CD4-positive, alpha-beta memory T cell (primary cell): ENCODE results near the gene CENPN. TPM values are rescaled to one million over a fixed set of nuclear protein-coding genes. Genes with fewer than 3 reads are reported as not detected.
A peak's percentile ranks its signal among the peaks of the same experiment; 100 is the strongest.

Experiments
- CTCF ChIA-PET: fragments of 350-600 bp; sonication (Branson Sonifier 250); formaldehyde crosslinking; loops from one replicate; lab custom pipeline; 2021; ENCODE audit warnings: inconsistent platforms; ENCODE audit not compliant: partially characterized antibody; lab: Charles Lee
- POLR2A ChIA-PET: fragments of 350-600 bp; sonication (Branson Sonifier 250); formaldehyde crosslinking; loops from one replicate; lab custom pipeline; 2021; ENCODE audit not compliant: partially characterized antibody; lab: Charles Lee
- DNase-seq, 5 donors: peaks; one replicate each; pipeline versions ENCODE4 v3.0.0 to v3.0.0-alpha.2; 2020 to 2022; ENCODE audit warnings: mixed read lengths in 1 of 5
- H3K27ac ChIP-seq: one replicate; pipeline ENCODE4 v1.7.0; 2013; ENCODE audit warnings: low read depth, low read length
- H3K27me3 ChIP-seq: 2 replicates; pipeline ENCODE4 v1.7.0; 2013; ENCODE audit warnings: mild to moderate bottlenecking, low read length, moderate library complexity; ENCODE audit not compliant: insufficient read depth
- H3K36me3 ChIP-seq: 2 replicates; pipeline ENCODE4 v1.7.0; 2013; ENCODE audit warnings: mild to moderate bottlenecking, low read length, moderate library complexity; ENCODE audit not compliant: insufficient read depth
- H3K4me1 ChIP-seq: 2 replicates; pipeline ENCODE4 v1.7.0; 2013; ENCODE audit warnings: mild to moderate bottlenecking, low read length, moderate library complexity; ENCODE audit not compliant: insufficient read depth
- H3K4me3 ChIP-seq, 2 donors: one replicate each; pipeline ENCODE4 v1.7.0; 2013; ENCODE audit warnings: low read length in 2 of 2, mild to moderate bottlenecking in 1 of 2
- H3K9me3 ChIP-seq, 2 donors: one replicate each; pipeline ENCODE4 v1.7.0; 2013; ENCODE audit warnings: low read length in 2 of 2, control low read depth in 1 of 2; ENCODE audit not compliant: control insufficient read depth in 1 of 2
- H3K27ac Mint-ChIP-seq, 7 donors: one replicate each; pipeline ENCODE4 v1.8.0; 2020 to 2021; ENCODE audit warnings: mixed read lengths in 7 of 7, mild to moderate bottlenecking in 6 of 7, inconsistent platforms in 3 of 7, moderate library complexity in 3 of 7
- H3K27me3 Mint-ChIP-seq, 2 donors: one replicate each; pipeline ENCODE4 v1.8.0; 2020 to 2021; ENCODE audit warnings: mixed read lengths in 2 of 2
- H3K36me3 Mint-ChIP-seq, 2 donors: one replicate each; pipeline ENCODE4 v1.8.0; 2020 to 2021; ENCODE audit warnings: mixed read lengths in 2 of 2, inconsistent platforms in 1 of 2, mild to moderate bottlenecking in 1 of 2
- H3K4me1 Mint-ChIP-seq, 4 donors: one replicate each; pipeline ENCODE4 v1.8.0; 2020 to 2021; ENCODE audit warnings: mixed read lengths in 4 of 4, mild to moderate bottlenecking in 1 of 4
- H3K4me3 Mint-ChIP-seq, 8 donors: one replicate each; pipeline ENCODE4 v1.8.0; 2020 to 2021; ENCODE audit warnings: mixed read lengths in 8 of 8, mild to moderate bottlenecking in 7 of 8, moderate library complexity in 6 of 8, inconsistent platforms in 3 of 8
- H3K9me3 Mint-ChIP-seq, 8 donors: one replicate each; pipeline ENCODE4 v1.8.0; 2020 to 2021; ENCODE audit warnings: mixed read lengths in 8 of 8, mild to moderate bottlenecking in 5 of 8, inconsistent platforms in 3 of 8, moderate library complexity in 1 of 8
- intact Hi-C: fragments of 100-400 bp; cut with micrococcal nuclease; formaldehyde crosslinking; loops from one replicate; pipeline ENCODE4 v1.15.1; 2023
- polyA plus RNA-seq, 2 donors: library from polyadenylated mRNA; unstranded; fragments of 300-500 nt; fragmentation: Illumina TruSeq; gene quantifications; one replicate each; pipeline ENCODE4 v1.2.3, GENCODE V29; 2021
- total RNA-seq, 2 experiments: library from RNA; stranded (reverse); gene quantifications; one replicate each; pipeline ENCODE4 v1.2.3, GENCODE V29; 2021

CENPN gene
- total and polyA plus RNA-seq, 4 experiments from 2014 or later: 2.9 to 4.0 (median 3.6) TPM

DNA sequence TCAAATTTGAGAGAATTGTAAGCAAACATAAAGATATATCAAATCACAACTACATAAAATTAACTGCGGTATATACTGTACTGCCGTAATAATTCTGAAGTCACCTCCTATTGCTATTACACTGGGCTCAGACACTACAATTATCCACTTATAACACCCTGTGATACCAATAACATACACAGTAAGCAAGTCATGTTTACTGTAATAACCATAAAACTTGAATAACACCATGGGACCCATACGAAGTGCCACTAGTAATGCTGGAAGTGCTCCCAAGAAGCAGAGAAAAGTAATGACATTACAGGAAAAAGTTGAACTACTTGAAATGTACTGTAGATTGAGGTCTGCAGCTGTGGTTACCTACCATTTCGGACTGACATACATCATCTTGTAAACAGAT is 24.4 kb upstream of the CENPN start:
- POLR2A ChIA-PET: no interaction called here
- DNase-seq: no peak
- Mint-ChIP-seq H3K9me3 (no peaks in the 10 kb centered on the region), H3K36me3 (peaks cover 34 to 40% of the 10 kb centered on the region in 2 donors), H3K4me1 (peaks cover 21 to 33% (median 25%) of the 10 kb centered on the region in 4 donors), H3K27me3 (no peaks in the 10 kb centered on the region), H3K27ac (no peak overlapping the region), H3K4me3 (no peak overlapping the region)
- intact Hi-C loops: no loop called here
- Histone ChIP-seq H3K36me3 (no peaks in the 10 kb centered on the region), H3K27me3 (no peaks in the 10 kb centered on the region), H3K9me3 (no peaks in the 10 kb centered on the region), H3K27ac (no peak overlapping the region), H3K4me1 (peaks cover 12% of the 10 kb centered on the region), H3K4me3 (no peak overlapping the region)
- CTCF ChIA-PET: no interaction called here

DNA sequence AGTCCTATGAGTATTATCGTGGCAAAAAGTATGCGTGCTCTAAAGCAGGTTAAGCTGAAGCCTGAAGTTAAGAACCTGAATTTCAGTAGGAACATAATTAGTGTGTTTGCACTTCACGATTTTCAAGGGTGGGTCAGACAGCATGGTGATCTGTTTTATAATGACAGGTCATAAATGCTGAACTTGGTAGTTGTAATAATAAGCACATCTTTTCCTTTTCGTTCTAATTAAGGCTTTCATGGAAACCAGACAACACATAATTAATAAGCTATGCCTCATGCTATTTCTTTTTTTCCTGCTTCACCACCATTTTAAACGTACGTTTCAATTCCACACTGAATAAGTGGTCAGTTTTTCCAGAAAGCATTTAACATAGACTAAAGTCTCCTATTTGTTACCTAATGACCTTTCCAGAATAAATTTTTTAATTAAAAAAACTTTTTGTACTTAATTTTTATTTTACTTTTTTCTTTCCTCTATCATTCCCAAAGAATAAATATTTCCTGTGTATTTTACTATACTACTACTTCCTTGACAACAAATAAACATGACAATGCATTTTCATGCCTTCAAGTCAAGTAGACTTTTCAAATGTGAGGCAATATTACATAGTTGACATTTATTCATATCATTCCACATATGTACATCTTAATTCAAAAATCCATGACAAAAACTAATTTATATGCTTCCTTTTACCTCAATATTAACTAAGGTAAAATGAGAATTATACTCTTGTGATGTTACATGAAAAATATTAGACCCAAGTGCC is 22.7 kb upstream of the CENPN start:
- ChIA-PET POLR2A (no interaction called here), CTCF (no interaction called here)
- Mint-ChIP-seq H3K4me1 (peaks cover 23 to 36% (median 30%) of the 10 kb centered on the region in 4 donors), H3K4me3 (no peak overlapping the region), H3K9me3 (no peaks in the 10 kb centered on the region), H3K27me3 (no peaks in the 10 kb centered on the region), H3K36me3 (peaks cover 31 to 36% of the 10 kb centered on the region in 2 donors), H3K27ac (peak overlapping the region in 2 of 7 donors; percentile 10 to 19)
- Histone ChIP-seq H3K4me3 (no peak overlapping the region), H3K27me3 (no peaks in the 10 kb centered on the region), H3K4me1 (peaks cover 12% of the 10 kb centered on the region), H3K36me3 (no peaks in the 10 kb centered on the region), H3K27ac (no peak overlapping the region), H3K9me3 (no peaks in the 10 kb centered on the region)
- intact Hi-C loops: no loop called here
- no peak for DNase-seq

DNA sequence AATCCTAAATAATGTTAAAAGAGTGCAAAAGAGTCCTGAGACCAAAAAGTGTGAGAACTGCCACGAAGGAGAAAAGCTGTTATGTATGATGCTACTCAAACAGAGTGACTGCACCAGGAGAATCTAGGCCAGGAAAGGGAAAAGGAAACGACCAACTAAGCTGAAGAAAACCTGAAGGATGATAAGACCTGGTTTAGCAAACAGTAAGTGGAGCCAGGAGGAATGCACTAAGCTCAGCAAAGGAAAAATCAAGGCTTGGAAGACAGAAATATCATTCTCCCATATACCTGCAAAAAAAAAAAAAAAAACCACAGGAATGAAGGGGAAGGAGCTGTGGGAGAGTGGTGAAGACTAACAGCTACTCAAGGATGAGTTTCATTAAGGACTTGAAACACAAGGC is 21.4 kb upstream of the CENPN start:
- Mint-ChIP-seq H3K4me1 (peaks cover 28 to 40% (median 31%) of the 10 kb centered on the region in 4 donors), H3K9me3 (no peaks in the 10 kb centered on the region), H3K4me3 (no peak overlapping the region), H3K27me3 (no peaks in the 10 kb centered on the region), H3K27ac (peak overlapping the region in 2 of 7 donors; percentile 28 to 48), H3K36me3 (peaks cover 35 to 38% of the 10 kb centered on the region in 2 donors)
- Histone ChIP-seq H3K27me3 (no peaks in the 10 kb centered on the region), H3K4me3 (no peak overlapping the region), H3K4me1 (peaks cover 12% of the 10 kb centered on the region), H3K36me3 (no peaks in the 10 kb centered on the region), H3K9me3 (no peaks in the 10 kb centered on the region), H3K27ac (no peak overlapping the region)
- no peak for DNase-seq
- CTCF ChIA-PET: interaction anchor here (0.6 to 1.2 kb wide), 3 partner anchors 12 to 35 kb away, joined by 3 to 4 read pairs (median 3); no protein-coding TSS in a partner anchor
- POLR2A ChIA-PET: no interaction called here
- intact Hi-C loops: no loop called here

DNA sequence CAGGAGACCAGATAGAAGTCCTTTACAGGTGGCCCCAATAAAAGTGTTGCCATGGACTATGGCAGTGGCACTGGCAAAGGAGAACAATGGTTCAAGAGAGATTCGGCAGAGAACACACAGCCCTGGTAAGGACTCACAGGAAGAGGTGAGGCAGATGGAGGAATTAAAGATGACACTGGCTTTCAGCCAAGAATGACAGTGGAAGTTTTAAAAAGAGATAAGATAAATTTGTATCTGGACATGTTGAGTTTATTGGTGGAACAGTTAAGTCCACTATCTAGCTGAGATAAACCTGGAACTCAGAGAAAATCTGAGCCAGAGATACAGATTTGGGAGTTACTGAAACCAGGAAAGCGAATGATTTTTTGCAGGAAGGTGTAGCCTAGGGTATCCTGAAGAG is 20.5 kb upstream of the CENPN start:
- POLR2A ChIA-PET: no interaction called here
- no peaks in the 10 kb centered on the region for H3K27me3 Mint-ChIP-seq

DNA sequence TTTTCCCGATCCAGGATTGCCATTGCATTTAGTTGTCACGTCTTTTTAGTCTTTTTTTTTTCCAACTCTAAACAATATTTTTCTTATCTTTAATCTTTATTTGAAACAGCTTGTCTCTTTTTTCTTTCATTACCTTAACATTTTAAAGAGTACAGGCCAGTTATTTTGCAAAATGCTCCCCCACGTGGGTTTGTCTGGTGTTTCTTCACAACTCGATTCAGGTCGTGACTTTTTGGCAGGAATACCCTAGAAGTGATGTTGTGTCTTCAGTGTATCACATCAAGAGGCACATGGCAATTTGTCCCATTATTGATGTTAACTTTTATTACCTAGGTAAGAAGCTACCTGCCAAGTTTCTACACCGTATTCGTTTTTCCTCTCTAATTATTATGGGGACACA is 18.3 kb upstream of the CENPN start:
- peaks cover 25 to 40% (median 39%) of the 10 kb centered on the region in 4 donors for H3K4me1 Mint-ChIP-seq
- Histone ChIP-seq H3K27ac (no peak overlapping the region), H3K36me3 (peaks cover 9% of the 10 kb centered on the region), H3K4me1 (peaks cover 15% of the 10 kb centered on the region), H3K4me3 (no peak overlapping the region), H3K9me3 (no peaks in the 10 kb centered on the region), H3K27me3 (no peaks in the 10 kb centered on the region)
- H3K36me3 Mint-ChIP-seq: peaks cover 26 to 40% of the 10 kb centered on the region in 2 donors
- intact Hi-C loops: no loop called here
- no peaks in the 10 kb centered on the region for H3K27me3 Mint-ChIP-seq
- H3K27ac Mint-ChIP-seq: no peak overlapping the region
- POLR2A ChIA-PET: no interaction called here
- CTCF ChIA-PET: interaction anchor here (3.9 kb wide), 1 partner anchor 16 kb away, joined by 16 read pairs; no protein-coding TSS in a partner anchor
- no peaks in the 10 kb centered on the region for H3K9me3 Mint-ChIP-seq
- no peak for DNase-seq
- no peak overlapping the region for H3K4me3 Mint-ChIP-seq

More for the DNA sequence above, 20.5 kb upstream of the CENPN start:
- intact Hi-C loops: no loop called here
- Mint-ChIP-seq H3K36me3 (peaks cover 31 to 38% of the 10 kb centered on the region in 2 donors), H3K4me3 (peak overlapping the region in 2 of 8 donors; percentile 23 to 35), H3K4me1 (peaks cover 29 to 39% (median 33%) of the 10 kb centered on the region in 4 donors), H3K9me3 (no peaks in the 10 kb centered on the region), H3K27ac (peak overlapping the region in 5 of 7 donors; percentile 4 to 82 (median 23))
- Histone ChIP-seq H3K4me3 (no peak overlapping the region), H3K9me3 (no peaks in the 10 kb centered on the region), H3K4me1 (peaks cover 12% of the 10 kb centered on the region), H3K36me3 (peaks cover 6% of the 10 kb centered on the region), H3K27me3 (no peaks in the 10 kb centered on the region), H3K27ac (no peak overlapping the region)
- no peak for DNase-seq
- CTCF ChIA-PET: interaction anchor here (1.3 kb wide), 1 partner anchor 12 kb away, joined by 4 read pairs; no protein-coding TSS in a partner anchor

DNA sequence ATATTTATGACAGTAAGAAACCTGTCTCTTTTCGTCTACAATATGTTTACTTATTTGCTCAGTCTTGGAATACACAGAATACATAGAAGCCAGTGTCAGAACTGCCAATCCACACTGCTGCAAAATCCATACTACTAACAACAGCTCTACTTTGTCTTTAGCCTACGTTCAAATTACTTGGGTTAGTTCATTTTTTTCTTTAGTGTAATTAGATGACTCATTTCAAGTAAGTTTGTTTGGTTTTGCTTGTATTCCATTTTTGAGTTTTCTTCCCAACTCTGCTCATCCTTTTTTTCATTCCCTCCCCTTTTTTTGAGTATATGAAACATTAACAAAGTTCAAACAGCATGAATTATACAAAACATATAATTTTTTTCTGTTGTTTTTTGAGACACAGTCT is 17.2 kb upstream of the CENPN start:
- H3K27me3 Mint-ChIP-seq: no peaks in the 10 kb centered on the region
- CTCF ChIA-PET: interaction anchor here (3.9 kb wide), 1 partner anchor 15 kb away, joined by 16 read pairs; no protein-coding TSS in a partner anchor

DNA sequence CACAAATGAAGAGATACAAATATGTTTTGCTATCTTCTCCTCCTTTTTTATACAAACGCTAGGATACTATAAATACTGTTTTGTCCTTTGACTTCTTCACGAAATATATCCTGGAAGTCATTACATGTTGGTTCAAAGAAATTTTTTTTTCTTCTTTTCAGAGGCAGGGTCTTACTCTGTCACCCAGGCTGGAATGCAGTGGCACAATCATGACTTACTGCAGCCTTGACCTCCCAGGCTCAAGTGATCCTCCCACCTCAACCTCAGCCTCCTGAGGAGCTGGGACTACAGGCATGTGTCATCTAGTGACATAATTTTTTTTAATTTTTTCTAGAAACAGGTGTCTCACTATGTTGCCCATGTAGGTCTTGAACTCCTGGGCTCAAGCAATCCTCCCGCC is 16.4 kb upstream of the CENPN start:
- no peak overlapping the region for H3K27ac Mint-ChIP-seq

More for the DNA sequence above, 17.2 kb upstream of the CENPN start:
- POLR2A ChIA-PET: no interaction called here
- no peaks in the 10 kb centered on the region for H3K9me3 ChIP-seq
- no peak overlapping the region for H3K27ac Mint-ChIP-seq
- no peak for DNase-seq
- no peak overlapping the region for H3K4me3 Mint-ChIP-seq
- peaks cover 9% of the 10 kb centered on the region for H3K36me3 ChIP-seq
- no peak overlapping the region for H3K27ac ChIP-seq
- H3K27me3 ChIP-seq: no peaks in the 10 kb centered on the region
- peaks cover 18% of the 10 kb centered on the region for H3K4me1 ChIP-seq
- H3K4me1 Mint-ChIP-seq: peaks cover 26 to 43% (median 43%) of the 10 kb centered on the region in 4 donors
- H3K36me3 Mint-ChIP-seq: peaks cover 30 to 44% of the 10 kb centered on the region in 2 donors
- no peak overlapping the region for H3K4me3 ChIP-seq
- intact Hi-C loops: no loop called here
- H3K9me3 Mint-ChIP-seq: no peaks in the 10 kb centered on the region

More for the DNA sequence above, 16.4 kb upstream of the CENPN start:
- no peaks in the 10 kb centered on the region for H3K9me3 ChIP-seq
- no peaks in the 10 kb centered on the region for H3K27me3 ChIP-seq
- DNase-seq: no peak
- H3K9me3 Mint-ChIP-seq: no peaks in the 10 kb centered on the region
- no peaks in the 10 kb centered on the region for H3K27me3 Mint-ChIP-seq
- H3K4me3 Mint-ChIP-seq: no peak overlapping the region
- peaks cover 9% of the 10 kb centered on the region for H3K36me3 ChIP-seq
- no peak overlapping the region for H3K4me3 ChIP-seq
- POLR2A ChIA-PET: no interaction called here
- H3K4me1 ChIP-seq: peaks cover 15% of the 10 kb centered on the region
- intact Hi-C loops: no loop called here
- CTCF ChIA-PET: interaction anchor here (3.9 kb wide), 1 partner anchor 14 kb away, joined by 16 read pairs; no protein-coding TSS in a partner anchor
- no peak overlapping the region for H3K27ac ChIP-seq
- H3K4me1 Mint-ChIP-seq: peaks cover 24 to 44% (median 37%) of the 10 kb centered on the region in 4 donors
- peaks cover 30 to 43% of the 10 kb centered on the region in 2 donors for H3K36me3 Mint-ChIP-seq
